ENCODE results near the gene DRICH1.
"Not testable (repeated sequence)": the region's sequence is repeated elsewhere in the genome, so short reads cannot be mapped to it uniquely, and the experiment has no call there.

Gene DRICH1

DNA sequence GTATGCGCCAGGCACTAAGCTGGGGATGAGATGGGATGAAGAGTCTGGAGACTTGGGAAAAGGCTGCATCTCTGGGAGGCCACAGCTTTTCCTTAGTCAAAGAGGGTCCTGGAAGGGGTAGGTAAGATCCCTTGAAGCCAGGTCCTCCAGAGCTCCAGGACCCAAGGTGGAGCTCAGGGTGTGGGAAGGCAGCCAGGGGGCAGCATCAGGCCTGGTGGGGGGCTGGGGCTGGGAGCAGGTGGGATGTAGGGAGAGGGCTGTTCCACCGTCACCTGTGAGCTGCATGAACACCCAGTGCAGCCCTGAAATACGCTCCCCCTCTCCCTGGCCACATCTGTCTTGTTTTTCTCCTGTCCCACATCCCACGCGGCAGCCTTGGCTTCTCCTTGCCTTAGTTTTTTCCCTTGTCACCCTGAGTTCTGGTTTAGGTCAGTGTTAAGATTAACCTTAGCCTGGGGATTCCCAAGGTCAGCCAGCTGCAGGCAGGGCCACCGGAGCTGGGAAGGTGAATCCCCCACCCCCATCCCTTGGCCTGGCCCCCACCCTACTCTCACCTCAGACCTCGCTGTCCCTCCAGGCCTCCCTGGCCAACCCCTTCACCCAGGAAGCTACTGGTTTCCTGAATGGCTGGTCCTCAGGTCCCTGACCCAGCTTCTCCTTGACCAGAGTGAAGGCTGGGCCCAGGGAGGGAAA, 34.4 kb downstream of the DRICH1 start:
- not testable (repeated sequence) for DNase-seq

- DNase-seq = not testable (repeated sequence)
These were observed 36.2 kb downstream of the DRICH1 start for GRCh38 chr22:23595904-23596303.

- DNase-seq = no peak
These were observed 40.3 kb downstream of the DRICH1 start for GRCh38 chr22:23591846-23592245.

DNA sequence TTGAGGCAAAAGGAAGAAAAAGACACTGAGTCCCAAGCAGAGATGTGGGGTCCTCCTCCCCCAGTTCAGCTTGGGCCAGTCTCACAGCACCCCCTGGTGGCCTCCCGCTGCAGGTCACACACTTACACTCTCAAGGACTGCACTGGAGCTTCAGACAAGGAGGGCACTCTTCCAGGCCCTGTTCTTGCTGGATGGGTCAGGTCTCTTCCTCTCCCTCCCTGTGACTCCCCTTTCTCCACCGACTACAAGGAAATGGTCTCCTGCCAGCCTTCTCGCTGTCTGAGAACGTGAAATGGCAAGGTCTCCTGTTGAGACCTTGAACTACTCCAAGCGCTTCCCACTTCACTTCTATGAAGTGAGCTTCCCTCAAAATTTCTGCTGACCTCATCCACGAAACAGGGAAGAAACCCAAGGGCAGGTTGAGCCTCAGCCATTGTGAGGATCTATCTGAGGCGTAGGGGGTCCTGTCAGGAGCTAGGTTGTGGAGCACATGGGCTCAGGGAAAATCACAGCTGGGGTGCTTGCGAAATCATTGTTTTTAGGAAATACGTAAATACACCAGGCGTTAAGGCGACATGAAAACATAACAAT, 40.8 kb downstream of the DRICH1 start:
- DNase-seq = peak; percentile 53

DNA sequence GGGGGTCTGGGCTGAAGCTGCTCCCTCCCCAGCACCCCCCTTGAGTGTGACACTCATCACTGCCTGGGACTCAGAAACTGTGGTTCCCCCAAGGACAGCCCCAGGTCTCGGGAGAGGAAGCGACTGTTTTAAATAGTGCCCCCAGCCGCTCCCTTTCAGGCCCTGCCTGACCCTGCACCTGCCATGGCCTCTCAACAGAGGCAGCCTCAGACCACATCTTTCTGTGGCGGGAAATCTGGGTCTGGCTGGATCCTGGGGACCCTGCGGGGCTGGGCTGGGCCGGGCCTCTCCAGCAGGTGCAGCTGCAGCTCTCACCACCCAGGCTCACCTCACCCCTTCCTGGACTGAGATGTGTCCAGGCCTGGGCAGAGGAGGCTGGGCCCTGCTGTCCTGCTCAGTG, 48.3 kb downstream of the DRICH1 start:
- no peak for DNase-seq

GRCh38 chr22:23583153-23583552, 49.0 kb downstream of the DRICH1 start:
- DNase-seq = no peak

GRCh38 chr22:23581260-23581650, 50.9 kb downstream of the DRICH1 start:
- no peak for DNase-seq

DNA sequence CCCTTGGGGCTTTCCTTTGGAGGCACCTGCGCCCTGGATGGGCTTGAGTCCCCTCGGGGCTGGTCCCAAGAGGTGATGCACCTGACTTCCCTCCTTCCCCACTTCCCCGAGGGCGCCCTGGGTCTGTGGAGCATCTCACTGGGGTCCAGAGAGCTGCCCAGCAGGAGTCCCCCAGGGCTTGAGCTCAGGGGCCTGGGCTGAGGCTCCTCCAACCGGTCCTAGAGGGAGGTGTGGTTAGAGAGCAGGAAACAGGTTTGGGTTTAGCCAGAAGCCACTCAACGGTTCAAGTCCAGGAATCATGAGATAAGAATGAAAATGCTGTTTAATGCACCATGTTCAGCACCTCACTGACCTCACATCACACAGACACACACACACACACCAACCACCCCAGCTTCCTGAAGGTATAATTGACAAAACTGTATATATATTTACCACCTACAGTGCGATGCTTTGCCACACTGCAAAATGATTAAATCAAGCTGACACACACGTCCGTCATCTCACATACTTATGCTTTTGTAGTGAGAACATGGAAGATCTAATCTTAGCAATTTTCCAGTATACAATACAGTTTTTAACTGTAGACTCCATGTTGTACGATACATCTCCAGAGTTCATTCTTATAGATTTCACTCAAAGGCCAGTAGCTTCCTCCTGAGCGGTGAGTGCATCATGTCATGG, 51.4 kb downstream of the DRICH1 start:
- no peak for DNase-seq

DNA sequence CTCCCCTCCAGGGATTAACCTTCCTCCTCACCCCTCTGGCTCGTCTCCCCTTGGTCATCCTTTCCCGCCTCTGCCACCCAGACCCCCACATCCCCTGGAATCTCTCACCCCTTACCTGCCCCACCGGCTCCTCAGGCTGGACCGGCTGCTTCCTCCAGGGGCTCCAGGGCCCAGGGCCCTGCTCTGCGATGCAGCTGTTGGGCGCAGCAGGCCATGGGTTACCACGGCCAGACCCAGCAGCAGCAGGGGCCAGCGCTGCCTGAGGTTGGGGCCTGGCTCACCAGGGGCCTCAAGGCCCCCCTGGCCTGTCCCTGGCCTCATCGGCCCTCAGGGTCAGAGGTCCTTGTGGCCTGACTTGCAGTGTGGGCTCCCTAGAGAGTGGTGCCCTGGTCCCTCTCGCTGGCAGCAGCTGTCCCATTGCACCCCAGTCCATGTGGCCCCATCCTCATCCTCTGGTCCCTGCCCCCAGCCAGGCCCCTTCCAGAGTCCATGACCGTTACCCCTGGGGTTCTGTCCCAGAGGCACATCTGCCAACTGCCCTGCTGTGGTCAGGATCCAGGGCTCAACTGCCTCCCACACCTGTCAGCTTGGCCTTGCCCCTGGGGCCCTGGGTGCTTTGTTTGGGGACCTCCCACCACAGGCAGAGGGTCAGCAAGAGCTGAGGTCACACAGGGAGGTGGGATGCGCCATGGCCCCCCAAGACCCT, 52.1 kb downstream of the DRICH1 start, which contains the start of gene IGLL1:
TSS of gene IGLL1 (minus strand) at position 421 of the 706 bp plus-strand sequence. CDS start at position 321, 100 bp downstream.
- no peak for DNase-seq

DNA sequence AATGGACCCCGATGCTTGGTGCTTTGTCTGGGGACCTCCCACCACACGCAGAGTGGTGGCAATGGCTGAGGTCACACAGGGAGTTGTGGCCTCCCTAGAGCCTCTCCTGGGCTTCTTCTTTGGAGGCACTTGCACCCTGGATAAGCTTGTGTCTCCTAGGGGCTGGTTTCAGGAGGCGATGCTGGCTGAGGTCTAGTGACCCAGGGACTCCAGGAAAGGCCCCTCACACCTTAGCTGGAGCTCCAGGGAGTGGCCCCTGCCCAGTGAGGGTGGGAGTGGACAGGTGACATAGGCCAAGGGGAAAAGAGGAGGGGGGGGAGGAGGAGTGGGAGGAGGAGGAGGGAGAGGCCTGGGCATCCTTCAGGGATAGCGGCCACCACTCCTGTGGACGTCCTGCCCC, 52.8 kb downstream of the DRICH1 start:
- no peak for DNase-seq

DNA sequence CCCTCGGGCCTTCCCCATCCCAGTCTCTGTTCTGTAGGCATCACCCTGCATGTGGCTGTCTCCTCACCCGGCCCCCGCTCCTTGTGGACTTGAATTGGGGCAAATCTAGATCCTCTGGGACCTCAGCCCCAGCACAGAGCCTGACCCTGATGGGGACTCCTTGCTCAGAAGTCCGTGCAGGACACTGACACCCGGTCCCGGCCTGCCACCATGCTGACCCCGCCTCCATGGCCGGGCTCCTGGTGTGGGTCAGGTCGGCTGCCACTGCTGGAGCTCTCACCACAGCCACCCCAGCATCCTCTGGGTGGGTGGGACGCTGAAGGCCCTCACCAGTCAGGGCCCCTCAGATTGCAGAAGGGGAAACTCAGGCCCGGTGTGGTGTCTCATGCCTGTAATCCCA, 53.8 kb downstream of the DRICH1 start:
- no peak for DNase-seq

- no peak for DNase-seq
These were observed 55.4 kb downstream of the DRICH1 start for GRCh38 chr22:23576681-23577080.

- DNase-seq = no peak
These were observed 56.5 kb downstream of the DRICH1 start for GRCh38 chr22:23575601-23576000.

DNA sequence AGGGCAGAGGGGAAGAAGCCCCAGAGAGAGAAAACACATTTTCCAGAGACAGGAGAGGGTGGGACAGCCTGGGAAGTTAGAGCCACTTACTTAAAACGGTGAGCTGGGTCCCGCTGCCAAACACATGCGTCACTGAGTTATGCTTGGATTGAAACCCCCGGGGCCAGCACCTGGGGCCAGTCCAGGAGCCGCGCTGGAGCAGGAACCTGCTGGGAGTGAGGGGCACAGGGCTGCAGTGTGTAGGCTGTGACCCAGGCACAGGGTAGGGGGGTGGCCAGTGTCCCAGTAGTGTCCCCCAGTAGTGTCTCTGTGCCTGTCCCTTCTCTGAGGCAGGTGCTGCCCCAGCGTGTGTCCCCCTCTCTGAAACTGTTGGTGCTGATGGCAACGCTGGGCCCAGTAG, 57.2 kb downstream of the DRICH1 start:
- no peak for DNase-seq

DNA sequence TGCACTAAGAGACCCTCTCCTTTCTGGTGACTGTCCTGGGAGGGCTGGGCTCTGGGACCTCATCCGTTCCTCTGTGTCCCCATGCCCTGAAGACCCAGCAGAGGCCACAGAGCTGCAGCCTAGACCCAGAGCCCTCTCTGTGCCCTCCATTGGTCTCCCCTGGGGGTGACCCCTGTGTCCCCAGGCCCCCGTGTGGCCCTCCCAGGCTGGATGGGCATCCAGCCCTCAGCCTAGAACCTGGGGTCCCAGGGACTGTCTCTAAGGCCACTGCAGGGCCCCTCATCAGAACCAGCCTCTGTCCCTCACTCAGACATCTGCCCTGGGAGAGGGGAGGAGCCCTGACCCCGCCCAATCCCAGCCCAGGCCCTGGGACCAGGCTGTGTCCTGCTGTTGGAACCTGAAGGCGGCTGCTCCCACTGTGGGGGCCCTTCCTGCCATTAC, 57.7 kb downstream of the DRICH1 start:
- no peak for DNase-seq

- not testable (repeated sequence) for DNase-seq
These were observed 58.4 kb downstream of the DRICH1 start for GRCh38 chr22:23573701-23574235.

GRCh38 chr22:23573106-23573505, 59.0 kb downstream of the DRICH1 start:
- not testable (repeated sequence) for DNase-seq

- DNase-seq = no peak
These were observed 60.6 kb downstream of the DRICH1 start for GRCh38 chr22:23571486-23571885.

GRCh38 chr22:23570681-23571080, 61.4 kb downstream of the DRICH1 start:
- DNase-seq = no peak

DNA sequence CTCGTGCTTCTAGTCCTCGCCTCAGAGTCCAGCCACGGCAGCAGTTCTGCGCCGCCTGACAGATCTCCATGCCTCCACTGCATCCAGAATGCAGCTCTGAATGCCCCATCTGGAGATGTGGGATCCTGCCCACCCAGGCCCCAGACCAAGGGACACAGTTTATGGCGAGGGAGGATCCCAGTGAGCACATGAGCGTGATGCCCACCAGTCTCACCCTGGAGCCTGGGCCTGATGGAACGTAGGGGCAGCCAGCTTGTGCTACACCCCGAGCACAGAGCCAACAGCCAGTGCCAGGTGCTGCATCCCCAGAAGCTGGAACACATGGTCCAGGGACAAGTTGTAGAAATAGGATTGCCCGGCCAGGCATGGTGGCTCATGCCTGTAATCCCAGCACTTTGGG, 62.4 kb downstream of the DRICH1 start:
- no peak for DNase-seq

DNA sequence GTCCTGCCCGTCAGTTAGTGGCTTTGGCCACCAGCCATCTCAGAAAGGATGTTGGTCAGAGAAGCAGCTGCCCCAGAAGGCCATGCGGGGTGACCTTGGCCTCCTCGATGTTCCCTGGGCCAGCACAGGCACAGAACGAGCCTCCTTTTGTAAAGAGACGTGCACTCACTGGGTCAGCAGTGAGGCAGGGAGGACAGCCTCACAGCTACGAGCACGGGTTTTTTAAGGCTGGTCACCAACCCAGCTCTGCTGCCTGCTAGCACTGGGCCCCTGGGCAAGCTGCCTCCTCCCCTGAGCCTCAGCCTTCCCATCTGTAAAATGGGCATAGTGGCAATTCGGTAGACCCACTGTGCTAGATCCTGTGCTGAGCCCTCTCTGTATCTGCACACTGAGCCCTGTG, 62.8 kb downstream of the DRICH1 start:
- DNase-seq = no peak

- no peak for DNase-seq
These were observed 65.2 kb downstream of the DRICH1 start for GRCh38 chr22:23566705-23567475.

Data from activated CD4-positive, alpha-beta T cell treated with anti-CD3 and anti-CD28 coated beads, Interleukin-2, amount 50 U/mL, for 16 hours (primary cell).